Islet precursor cell (in vitro differentiated cells): ENCODE results near the gene UBE2H.
A peak's percentile ranks its signal among the peaks of the same experiment; 100 is the strongest.
"Not testable (repeated sequence)": the region's sequence is repeated elsewhere in the genome, so short reads cannot be mapped to it uniquely, and the experiment has no call there.

Experiments used
- DNase-seq: peaks from one replicate; pipeline ENCODE4 v3.0.0-alpha.2; 2018

UBE2H gene

DNA sequence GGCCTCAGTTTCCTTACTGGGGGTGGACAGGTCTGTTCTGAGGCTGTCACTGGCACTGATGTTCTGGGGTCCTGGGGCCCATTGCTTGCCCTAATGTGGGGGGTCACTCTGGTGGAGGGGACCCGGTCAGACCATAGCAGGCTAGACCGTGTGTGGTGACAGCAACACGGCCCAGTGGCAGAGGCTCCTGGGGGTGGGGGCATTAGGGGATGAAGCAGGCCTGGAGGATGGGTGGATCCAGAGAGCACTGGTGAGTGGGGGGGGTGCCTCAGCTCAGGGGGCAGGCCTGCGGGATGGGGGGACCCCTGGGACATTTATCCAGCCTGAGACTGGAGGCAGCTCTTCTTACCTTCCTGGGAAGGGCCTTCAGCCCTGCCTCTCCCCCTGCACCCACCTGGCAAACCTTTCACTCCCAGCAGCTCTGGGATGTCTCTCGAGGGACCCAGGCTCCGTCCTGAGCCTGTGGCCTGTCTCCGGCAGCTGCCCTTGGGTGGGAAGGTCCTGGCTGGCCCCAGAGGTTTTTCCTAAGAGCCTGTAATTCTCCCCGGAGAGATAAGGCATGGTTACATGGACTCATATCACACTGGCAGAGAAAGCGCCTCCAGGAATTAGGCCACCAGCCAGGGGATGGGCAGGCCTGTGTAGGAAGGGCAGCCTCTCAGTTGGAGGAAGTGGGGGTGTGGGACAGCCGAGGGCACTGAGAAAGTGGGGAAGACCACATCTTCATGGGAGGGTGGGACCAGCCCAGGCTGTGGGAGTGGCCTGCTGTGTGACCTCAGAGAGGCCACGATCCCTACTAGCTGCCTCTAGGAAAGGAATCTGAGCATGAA, 147.7 kb downstream of the UBE2H start:
- DNase-seq: no peak

DNA sequence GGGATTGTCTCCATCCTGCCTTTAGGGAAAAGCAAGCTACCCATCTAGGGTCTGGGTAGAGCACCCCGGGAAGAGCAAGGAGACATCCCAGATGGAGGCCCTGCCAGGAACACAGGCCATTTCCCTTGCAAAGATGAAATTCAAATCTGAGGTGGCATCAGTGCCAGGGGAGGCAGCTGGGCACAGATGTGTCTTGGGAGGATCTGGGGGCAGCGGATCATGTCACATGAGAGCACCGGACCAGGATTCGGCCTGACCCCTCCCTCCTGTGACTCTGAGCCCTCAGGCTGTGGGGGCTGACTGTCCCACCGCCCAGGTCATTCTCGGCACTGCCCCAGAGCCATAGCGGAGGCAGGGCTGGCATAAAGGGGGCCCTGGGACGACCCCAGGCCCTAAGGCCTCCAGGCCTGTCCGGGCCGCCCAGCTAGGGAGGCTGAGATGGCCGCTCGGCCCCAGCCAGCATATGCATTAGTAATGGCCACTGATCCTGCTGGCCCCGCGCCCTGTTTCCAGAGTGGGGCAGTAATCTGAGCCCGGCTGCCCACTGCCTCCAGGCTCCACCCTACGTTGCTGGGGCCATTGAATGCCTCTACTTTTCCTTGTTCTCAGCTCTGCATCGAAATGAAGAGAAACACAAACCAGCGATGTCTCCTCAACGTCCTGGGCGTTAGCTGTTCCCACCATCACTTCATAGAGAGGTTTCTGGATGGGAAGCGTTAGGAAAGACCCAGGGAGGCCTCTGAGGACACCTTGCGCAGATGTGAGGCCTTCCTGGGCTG, 148.5 kb downstream of the UBE2H start:
- no peak for DNase-seq

DNA sequence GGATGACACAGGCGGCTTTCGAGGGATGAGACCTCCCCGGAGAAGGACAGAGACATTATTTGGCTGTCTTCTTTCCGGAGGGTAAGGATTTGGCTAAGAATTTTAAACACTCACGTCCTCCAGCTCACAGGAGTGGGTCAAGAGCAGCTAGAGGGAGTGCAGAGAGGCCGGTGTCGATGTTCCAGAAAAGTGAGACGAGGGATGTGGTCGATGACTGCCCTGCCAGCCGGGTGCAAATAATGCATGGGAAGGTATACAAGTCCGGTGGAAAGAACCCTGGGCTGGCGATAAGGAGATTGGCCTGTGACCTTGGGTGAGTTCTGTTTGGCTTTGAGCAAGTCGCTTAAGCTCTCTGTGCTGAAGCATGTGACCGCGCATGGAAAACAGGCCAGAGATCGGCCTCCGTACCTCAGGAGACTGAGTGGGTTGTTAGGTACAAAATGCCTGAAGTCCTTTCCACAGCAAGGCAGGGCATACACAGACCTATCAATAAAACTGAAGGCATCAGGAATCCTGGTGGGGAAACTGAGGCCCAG, 149.1 kb downstream of the UBE2H start:
- DNase-seq: no peak

DNA sequence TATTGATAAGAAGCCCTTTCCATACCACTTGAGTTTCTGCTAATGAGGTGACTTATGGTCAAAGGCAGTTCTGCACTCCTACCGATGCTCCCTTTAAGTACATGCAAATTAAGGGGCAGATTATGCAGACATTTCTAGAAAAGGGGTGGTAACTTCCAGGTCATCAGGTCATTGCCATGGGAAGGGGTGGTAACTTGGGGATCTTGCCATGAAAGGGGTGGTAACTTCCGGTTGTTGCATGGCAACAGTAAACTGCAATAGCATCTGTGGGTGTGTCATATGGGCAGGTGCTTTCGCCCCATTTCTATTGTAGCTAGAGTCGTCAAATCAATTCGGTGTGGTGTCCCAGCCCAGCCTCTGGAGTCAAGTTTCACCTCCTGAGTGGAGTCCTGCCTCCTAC, 150.9 kb downstream of the UBE2H start:
- DNase-seq: no peak

DNA sequence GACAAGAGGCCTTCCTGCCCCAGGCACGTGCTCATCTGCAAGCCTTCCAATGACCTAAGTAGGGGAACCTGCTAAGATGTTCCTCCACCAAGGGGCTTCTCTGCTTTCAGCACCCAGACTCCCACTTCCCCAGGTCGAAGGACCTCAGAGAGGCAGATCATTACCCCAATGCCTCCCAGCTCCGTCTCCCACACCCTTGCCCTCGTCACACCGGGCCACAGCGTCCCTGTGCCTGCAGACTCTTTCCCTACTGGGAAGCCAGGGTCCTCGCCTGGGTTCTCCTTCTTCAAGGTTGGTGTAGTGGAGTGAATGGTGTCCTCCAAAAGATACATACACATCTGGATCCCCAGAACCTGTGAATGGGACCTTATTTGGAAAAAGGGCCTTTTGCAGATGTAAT, 151.9 kb downstream of the UBE2H start:
- no peak for DNase-seq

DNA sequence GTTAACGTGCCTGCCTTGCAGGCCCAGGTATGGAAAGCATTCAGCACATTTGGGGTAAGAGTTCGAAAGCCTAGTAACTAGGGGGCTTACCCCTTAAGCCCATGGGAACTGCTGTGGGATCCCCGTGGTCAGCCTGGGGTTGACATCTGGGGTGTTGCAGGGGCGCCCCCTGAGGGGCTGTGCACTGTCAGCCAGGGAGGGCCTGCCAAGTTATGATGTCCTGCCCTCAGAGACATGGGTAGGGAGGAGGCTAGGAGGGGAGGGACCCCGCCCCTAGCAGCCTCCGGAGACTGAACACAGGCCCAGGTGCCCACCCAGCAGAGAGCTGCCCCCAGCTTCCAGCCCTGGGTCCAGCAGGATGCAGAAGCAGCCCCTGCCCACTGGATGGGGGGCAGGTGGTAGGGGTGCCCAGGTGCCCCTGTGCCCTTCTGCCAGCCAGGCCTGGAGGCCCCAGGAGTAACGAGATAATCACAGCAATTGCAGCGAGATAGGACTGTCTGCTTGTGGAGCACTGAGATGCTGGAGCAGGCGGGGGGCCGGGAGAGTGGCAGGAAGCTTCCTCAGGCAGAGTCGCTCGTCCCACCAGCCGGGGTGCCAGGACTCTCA, 153.3 kb downstream of the UBE2H start:
- DNase-seq: no peak

DNA sequence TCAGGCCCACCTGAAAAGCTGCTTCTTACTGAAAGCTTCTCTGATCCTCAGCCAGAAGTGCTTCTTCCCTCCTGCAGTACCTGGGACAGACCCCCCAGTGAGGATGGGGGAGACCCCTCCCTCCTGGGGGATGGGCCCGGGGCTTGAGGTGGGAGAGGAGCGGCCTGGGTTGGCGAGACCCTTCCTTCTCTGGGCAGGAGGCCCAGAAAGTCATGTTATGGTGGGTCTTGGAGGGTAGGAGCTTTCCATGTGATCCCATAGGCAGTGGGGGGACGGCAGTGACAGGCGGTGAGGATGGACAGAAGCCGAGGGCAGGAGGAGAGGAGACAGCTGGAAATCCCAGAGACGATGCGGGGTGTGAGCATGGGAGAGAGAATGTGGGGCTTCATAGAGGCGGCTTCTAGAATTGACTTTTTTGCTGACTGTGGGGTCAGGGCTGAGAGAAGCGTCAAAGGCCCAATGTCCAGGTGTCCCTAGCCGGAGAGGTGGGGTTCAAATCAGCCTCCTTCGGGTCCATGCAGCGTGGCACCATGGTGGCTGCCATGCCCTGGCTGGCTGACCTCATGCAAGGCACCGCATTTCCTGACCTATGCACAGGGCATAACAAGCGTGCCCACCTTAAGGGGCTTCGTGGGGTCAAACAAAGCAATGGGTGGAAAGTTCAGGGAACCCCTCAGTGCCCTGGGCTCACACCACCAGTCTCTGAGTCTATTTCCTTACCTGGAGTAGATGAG, 154.0 kb downstream of the UBE2H start:
- no peak for DNase-seq

DNA sequence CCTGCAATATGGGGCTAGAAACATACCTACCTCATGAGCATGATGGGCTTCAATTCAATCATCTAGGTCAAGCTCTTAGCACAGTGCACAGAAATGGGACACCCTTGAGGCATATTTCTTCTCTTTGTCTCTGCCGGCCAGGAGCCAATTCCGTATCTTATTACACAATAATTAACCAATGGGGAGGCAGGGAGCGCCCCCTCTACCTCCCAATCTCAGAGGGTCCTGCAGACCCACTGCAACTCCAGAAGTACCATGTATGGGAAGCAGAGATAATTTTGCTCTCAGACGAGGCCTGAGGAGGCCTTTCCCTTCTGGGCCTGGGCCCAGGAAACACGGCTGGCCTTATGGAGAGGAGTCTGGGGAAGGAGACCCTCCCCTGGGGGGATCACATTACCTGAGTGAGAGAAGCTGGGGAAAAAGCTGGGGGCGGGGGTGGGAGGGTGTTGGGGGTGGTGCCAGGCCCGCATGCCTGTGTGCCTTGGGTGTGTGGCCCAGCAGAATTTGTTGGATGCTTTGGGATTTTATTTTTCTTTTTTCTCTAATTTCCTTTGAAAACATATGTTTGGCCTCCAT, 155.5 kb downstream of the UBE2H start:
- DNase-seq: no peak

DNA sequence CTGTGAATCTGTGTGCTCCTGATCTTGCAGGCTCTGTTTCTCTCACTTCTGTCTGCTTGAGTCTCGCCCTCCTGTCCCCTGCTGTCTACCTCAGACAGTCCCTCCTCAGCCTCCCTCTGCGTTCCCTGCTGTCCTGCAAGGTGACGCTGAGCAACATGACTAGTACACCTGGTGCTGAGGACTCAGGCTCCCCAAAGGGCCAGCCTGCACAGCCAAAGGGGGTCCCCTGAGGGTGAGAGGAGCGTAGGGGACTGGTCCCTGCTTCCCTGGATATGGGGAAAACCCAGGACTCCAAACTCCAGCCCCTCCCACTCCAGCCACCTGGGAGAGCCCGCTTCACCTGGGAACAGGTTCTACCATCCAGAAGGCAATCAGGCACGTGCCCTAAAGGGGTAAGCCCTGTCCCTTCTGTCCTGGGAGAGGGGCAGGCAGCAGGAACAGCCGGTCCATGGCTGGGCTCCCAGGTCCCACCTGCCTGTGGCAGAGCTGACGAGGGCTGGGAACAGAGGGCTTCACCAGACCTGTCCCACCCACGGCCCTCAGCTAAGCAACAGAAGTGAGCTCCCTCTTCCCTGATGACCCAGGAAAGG, 156.5 kb downstream of the UBE2H start:
- no peak for DNase-seq

DNA sequence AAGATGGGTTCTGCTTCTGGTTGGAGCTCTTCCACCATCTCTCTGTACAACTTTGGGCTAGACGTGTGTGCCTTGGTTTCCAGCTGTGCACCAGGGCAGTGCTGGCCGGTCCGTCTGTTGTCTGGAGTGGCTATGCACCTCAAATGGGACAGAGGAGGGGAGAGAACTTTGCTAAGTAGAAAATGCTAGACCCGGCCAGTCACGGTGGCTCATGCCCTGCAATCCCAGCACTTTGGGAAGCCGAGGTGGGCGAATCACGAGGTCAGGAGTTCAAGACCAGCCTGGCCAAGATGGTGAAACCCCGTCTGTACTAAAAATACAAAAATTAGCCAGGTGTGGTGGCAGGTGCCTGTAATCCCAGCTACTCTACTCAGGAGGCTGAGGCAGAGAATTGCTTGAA, 158.3 kb downstream of the UBE2H start:
- DNase-seq: not testable (repeated sequence)

DNA sequence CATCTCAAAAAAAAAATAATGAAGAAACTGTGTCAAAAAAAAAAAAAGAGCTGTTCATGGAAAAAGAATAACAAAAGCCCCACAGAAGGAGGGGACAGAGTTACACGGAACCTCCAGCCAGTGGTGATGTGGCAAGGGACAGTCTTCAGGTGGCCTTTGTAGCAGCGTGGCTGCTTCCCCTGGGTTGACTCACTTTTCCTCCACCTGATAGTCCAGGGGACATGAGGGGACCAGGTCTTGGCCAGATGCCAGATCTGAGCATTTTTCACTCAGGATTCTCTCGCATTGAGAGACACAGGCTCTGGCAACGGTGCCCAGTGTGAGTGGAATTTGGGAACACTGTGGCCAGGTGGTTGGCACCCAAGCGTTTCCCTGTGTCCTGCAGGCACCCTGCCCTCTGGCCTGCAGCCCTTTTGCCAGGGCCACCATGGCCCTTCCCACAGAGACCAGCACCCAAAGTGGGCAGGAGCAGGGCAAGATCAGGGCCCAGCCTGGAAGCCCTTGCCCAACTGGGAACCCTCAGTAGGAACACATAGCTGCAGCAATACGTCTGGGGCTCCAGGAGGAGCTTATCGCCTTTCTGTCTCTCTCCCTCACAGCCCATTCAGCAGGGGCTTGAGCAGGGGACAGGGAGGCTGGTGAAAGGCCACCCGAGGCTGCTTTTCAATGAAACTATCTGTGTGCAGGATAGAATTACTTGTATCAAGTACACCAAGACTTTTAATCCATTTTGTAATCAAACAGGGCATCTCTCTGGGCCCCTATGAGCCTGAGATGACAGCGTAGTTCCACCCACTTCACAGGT, 159.1 kb downstream of the UBE2H start:
- peak; percentile 43 for DNase-seq

DNA sequence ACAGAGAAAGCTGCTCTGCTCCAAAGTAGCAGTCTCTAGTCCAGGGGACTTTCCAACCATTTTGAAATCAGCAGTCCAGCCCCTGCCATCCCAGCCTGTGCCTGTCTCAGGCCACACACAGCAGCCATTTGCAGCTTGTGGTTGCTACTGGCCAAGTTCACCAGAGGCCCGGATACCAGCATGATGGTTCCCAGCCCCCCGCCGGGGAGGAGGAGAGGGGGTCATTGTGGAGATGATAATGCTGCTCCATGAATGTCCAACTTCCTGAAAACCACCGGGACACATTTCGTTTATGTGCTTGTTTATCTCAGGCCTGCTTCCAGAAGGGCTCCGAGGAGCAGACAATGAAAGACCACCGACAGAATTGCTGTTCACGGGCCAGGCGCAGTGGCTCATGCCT, 160.0 kb downstream of the UBE2H start:
- no peak for DNase-seq

DNA sequence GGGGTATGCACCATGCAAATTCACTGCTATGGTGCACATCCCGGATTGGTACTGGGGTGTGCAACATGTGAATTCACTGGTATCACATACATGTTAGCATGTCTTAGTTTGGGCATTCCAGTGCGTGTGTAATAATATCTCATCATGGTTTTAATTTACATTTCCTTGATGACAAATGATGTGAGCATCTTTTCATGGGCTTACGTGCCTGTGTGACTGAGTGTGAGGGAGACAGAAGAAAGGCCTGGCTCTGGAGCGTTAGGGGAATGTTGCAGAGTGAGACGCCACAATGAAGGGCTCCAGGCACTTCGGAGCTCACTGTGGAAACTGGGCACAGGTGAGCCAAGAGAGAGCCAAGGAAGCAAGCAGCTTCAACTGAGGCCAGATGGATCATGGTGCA, 162.6 kb downstream of the UBE2H start:
- DNase-seq: no peak

DNA sequence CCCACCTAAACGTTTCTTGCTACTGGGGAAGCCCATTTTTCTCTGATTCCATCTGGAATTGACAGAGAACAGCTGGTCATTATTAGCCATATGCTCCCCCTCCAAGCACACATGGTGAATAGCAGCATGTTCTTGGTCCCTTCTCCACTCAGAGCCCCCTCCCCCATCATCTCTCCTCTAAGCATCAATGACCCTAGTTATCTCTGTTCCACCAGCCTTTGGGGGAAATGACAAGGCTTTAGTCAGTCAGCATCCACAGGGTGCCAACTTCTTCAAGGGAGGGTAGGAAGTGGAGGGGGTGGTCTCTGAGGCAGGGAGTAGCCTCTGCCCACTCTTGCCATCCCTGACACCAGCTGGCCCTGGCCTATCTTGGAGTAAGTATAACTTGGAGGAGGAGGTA, 163.1 kb downstream of the UBE2H start:
- no peak for DNase-seq

DNA sequence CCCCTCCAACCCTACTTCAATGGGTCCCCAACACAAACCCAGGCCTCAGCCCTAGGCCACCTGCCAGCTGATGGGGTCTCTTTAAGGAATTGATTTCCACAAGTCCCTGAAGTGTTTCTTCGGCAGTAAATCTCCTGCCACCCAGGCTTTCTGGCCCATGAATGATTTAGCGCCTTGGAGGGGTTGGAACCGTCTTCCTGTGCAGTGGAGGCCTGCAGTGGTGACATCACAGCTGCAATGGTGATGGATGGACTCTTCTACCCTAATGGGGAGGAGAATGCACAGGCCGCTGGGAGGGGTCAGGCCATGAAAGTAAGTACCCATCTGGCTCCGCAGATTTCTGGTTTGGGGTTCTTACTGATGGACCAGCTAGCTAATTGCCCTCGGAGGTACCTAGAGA, 163.8 kb downstream of the UBE2H start:
- no peak for DNase-seq

DNA sequence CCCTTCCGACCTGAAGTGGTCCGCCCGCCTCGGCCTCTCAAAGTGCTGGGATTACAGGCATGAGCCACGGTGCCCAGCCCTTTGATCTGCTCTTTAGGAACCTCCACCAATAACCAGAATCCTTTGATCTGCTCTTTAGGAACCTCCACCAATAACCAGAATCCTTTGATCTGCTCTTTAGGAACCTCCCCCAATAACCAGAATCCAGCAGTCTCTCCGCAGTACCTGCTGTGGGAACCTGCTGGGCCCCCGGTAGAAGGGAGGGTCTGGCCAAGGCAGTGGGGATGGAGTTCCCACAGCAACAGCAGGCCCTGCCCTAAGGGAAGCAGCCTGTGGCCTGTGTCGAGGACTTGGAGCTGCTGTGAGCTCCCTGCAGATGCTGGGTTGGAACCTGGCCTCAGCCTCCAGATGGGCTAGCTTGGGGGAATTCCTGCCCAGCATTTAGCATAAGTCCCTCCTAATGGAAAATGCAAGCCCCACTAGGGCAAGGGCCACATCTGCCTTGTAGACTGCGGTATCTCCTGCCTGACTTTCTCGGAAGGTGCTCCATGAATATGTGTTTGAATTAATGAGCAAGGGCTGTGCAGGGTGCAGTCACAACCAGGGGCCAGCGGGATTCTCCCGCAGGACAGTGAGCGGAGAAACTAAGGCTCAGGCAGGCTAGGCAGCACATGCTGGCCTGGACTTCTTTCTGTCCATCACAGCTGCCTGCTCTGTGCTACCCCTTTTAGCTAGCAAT, 165.8 kb downstream of the UBE2H start:
- peak; percentile 87 for DNase-seq

DNA sequence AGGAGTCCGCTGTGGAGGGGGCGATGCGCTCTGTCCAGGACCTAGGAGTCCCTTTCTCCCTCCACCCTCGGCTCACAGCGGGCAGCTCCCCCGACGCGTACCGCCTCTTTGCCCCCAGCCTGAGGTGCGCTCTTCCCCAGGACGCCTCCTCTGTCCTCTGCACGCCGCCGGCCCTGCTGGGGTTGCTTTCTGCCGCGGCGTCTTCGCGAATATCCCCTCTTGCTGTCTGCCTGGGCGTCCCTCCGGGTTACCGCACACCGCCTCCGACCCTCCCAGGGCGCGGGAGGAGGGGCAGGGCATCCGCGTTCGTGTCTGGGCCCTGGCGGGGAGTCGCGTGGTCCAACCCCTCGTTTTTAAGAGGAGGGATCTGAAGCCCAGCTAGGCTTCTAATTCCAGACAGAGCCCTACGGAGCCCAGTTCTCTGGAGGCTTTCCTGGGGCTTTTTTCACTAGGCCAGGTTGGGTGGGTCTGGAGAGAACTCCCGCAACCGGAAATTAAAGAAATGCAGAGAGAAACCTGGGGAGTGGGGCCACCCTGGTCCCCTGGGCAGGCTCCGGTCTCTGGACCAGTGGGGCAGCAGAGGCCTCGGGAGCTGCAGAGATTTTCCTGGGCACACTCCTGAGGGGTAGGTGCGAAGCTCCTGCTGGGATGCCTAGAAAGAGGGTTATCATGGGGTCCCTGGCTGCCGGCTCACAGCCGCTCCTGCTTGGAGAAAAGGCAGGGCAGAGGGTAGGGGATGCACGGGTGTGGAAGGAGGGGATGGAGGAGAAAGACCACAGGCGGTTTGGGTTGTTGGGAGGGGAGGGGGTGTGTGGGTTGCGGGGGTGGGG, 166.9 kb downstream of the UBE2H start:
- no peak for DNase-seq

DNA sequence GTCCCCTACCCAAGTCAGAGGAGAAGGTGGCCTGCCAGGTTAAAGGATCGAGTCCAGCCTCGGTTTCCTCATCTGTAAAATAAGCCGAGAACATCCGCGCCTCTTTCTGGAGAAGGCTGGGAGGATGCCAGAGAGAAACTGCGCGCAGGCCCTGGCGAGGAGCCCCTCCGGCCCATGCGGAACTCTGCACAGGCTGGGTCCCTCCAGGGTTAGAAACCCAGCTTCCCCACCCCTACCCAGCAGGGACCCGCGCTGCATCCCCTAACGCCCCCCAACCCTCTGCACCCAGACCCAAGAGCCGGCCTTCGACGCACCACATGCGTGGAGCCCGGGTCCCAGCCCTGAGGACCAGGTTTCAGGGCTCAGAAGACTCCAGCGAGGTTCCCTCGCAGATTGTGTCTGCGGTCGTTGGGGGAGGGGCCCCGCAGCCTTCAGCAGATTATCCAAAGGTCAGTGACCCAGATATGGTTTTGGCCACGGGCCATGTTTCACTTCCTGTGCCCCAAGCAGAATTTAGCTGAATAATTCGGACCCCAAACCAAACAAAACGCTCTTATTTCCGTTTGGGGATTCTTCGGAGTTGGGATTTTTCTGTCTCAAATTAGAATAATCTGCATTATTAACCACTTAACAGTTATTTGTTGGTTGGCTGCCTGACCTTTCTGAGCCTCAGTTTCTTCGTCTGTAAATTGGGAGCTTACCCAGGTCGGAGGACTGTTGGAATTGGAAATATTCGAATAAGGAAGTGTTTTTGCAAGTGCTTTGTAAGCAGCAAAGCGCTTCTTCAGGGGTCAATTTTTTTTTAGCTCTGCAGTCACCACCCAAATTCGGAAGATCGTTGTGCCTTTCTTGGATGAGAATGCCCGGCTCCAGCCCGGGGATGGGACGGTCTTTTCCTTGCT, 167.7 kb downstream of the UBE2H start:
- DNase-seq: no peak

DNA sequence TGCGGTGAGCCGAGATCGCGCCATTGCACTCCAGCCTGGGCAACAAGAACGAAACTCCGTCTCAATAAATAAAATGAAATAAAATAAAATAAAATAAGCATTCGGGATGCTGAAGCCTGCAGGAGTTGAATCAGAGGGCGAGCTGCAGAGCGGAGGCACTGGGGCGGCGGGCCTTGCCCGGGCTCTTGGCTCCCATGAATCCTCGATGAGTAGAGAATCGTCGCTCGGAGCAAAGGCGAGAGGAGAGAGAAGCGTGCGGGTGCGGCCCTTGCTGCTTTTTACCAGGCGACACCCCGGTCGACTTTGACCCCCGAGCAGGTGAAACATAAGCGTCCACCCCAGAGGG, 168.3 kb downstream of the UBE2H start:
- no peak for DNase-seq
